Measurements from ENCODE around the gene SUV39H1. TPM values are rescaled to one million over a fixed set of nuclear protein-coding genes. Genes with fewer than 3 reads are reported as not detected.

Gene SUV39H1
- total and polyA plus RNA-seq, 9 of the 15 experiments (the other 6 are each of a cell fraction or from before 2014, with no cell fraction given): 4.7 to 34.7 (median 17.9) TPM

DNA sequence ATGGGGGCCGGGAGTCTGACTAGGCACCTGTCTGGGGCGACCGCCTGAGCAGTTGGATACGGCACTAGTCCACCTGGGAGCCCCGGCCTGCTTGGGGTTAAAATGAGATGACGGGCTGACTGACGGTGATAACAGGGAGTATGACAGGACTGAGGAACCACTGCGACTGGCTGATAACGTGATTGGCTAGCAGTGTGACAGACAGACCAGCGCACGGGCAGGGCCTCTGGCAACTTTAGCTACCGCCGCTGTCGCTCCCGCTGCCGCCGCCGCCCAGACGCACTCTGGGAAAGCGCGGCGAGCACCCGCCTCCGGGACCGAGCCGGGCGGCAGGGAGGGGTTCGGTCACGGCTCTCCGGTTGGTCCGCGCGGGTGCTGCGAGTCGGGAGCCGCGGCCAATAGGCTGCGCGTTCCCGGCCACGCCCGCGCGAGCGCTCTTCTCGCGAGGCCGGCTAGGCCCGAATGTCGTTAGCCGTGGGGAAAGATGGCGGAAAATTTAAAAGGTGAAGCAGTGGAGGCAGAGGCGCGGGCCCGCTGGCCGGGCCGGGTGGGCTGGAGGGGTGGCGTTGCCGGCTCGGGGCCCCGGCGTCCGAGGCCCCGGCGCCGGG, at the start of gene SUV39H1 (continued):
- TF ChIP-seq CUX1 (CRISPR knock-in tag; IDR thresholded peaks at IDR 0.05) (no peak), ZNF707 (CRISPR knock-in tag; conservative IDR thresholded peaks at IDR 0.05) (no peak), ZNF778 (CRISPR knock-in tag; IDR thresholded peaks at IDR 0.05) (no peak), CTBP1 (IDR thresholded peaks at IDR 0.05; ENCODE audit: borderline replicate concordance) (peak; percentile 92), JUN (IDR thresholded peaks at IDR 0.05; ENCODE audit: borderline replicate concordance, low read depth, low read length) (no peak), JUN (CRISPR knock-in tag; IDR thresholded peaks at IDR 0.05; ENCODE audit: borderline replicate concordance) (peak; percentile 46; the same call in 1 of the 2 replicates), NFIC (IDR thresholded peaks at IDR 0.05) (peak; percentile 78), TCF7 (IDR thresholded peaks at IDR 0.05; ENCODE audit: borderline replicate concordance) (no peak), RBM25 (IDR thresholded peaks at IDR 0.05; ENCODE audit: low read depth, low read length, severe bottlenecking) (peak; percentile 99), TAF9B (IDR thresholded peaks at IDR 0.05; ENCODE audit: partially characterized antibody) (no peak), BRF1 (IDR thresholded peaks at IDR 0.05; ENCODE audit: borderline replicate concordance, extremely low read depth, insufficient read length) (no peak), EZH2 (IDR thresholded peaks at IDR 0.05; ENCODE audit: borderline replicate concordance, low read depth, low read length) (no peak), SRSF7 (optimal IDR thresholded peaks at IDR 0.05; ENCODE audit: low read depth, low read length) (no peak), JUND (IDR thresholded peaks at IDR 0.05; ENCODE audit: borderline replicate concordance, low read depth, low read length) (peak; percentile 56; the same call in 1 of the 2 replicates), JUND (tag; IDR thresholded peaks at IDR 0.05; ENCODE audit: borderline replicate concordance, low read depth, low read length) (peak; percentile 45; the same call in 1 of the 3 replicates), ZSCAN29 (IDR thresholded peaks at IDR 0.05) (no peak), PTTG1 (tag; IDR thresholded peaks at IDR 0.05; ENCODE audit: low read depth) (no peak), ILK (tag; IDR thresholded peaks at IDR 0.05; ENCODE audit: borderline replicate concordance, low read depth) (no peak), GATAD2A (IDR thresholded peaks at IDR 0.05) (peak; percentile 73), RNF2 (IDR thresholded peaks at IDR 0.05) (peak; percentile 51; the same call in 1 of the 2 replicates), NR2C2 (CRISPR knock-in tag; IDR thresholded peaks at IDR 0.05) (0 out of 2 replicates have a peak, but pooled peaks have one; percentile 38), NR2C2 (tag; IDR thresholded peaks at IDR 0.05) (no peak; the same call in 1 of the 2 replicates), HDAC6 (IDR thresholded peaks at IDR 0.05; ENCODE audit: low read depth, low read length) (no peak)
- TF ChIP-seq, protein P1, sequence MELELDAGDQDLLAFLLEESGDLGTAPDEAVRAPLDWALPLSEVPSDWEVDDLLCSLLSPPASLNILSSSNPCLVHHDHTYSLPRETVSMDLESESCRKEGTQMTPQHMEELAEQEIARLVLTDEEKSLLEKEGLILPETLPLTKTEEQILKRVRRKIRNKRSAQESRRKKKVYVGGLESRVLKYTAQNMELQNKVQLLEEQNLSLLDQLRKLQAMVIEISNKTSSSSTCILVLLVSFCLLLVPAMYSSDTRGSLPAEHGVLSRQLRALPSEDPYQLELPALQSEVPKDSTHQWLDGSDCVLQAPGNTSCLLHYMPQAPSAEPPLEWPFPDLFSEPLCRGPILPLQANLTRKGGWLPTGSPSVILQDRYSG (tag; conservative IDR thresholded peaks at IDR 0.05; ENCODE audit: low read depth): no peak

All from K562 (cell line).